ENCODE measurements around the gene DEF6. TPM values are rescaled to one million over a fixed set of nuclear protein-coding genes. Genes with fewer than 3 reads are reported as not detected.
"Not testable (repeated sequence)": the region's sequence is repeated elsewhere in the genome, so short reads cannot be mapped to it uniquely, and the experiment has no call there.

The DEF6 gene
- total RNA-seq, 2 donors from 2014 or later = 107 to 156 TPM

- no peak for ATAC-seq
- no peak for DNase-seq (ENCODE audit: low spot score in 2 of 2)
- Mint-ChIP-seq H3K9me3 (no peaks in the 10 kb centered on the region), H3K36me3 (peaks cover 14 to 27% of the 10 kb centered on the region in 2 donors), H3K27ac (peak overlapping the region; percentile 85)
Measured at GRCh38 chr6:35298625-35299140, 1.1 kb downstream of the DEF6 start.

- Mint-ChIP-seq H3K9me3 (no peaks in the 10 kb centered on the region), H3K27ac (peak overlapping the region; percentile 85), H3K36me3 (peaks cover 23 to 35% of the 10 kb centered on the region in 2 donors)
- DNase-seq (ENCODE audit: low spot score in 2 of 2) (no peak), ATAC-seq (no peak)
Measured at GRCh38 chr6:35299674-35300073, 2.1 kb downstream of the DEF6 start.

GRCh38 chr6:35300848-35301247, 3.2 kb downstream of the DEF6 start:
- peaks cover 23 to 35% of the 10 kb centered on the region in 2 donors for H3K36me3 Mint-ChIP-seq
- DNase-seq (ENCODE audit: low spot score in 2 of 2) = no peak
- ATAC-seq = no peak
- H3K27ac Mint-ChIP-seq = peak overlapping the region; percentile 85 to 94
- H3K9me3 Mint-ChIP-seq = no peaks in the 10 kb centered on the region

DNA sequence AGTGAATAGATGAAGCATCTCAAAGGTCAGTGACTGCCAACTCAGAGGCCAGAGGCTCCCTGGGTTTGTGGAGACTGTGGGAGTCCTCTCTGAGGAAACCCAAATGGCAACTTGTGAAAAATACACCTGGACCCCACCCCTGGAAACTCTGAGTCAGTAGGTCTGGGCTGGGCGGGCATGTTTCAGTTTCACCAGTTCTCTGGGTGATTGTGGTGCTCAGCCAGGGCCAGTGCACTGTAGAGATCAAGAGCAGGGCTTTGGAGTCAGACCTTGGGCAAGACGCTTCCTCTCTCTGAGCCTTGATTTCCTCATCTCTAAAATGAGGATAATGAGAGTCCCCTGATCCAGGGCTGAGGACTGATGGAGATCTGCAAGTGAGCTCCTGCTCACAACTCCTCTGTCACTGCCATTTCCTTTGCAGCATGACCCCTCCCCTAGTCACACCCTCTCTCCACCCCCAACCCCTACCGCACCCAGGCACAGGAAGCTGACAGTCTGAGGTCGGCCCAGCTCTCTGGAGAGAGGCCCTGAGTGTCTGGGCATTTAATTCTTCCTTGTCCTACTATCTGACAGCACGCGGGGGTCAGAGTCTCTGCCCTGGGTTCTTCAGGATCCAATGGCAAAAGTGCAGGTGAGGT, 5.1 kb downstream of the DEF6 start:
- ATAC-seq (peak; percentile 81 to 85), DNase-seq (ENCODE audit: low spot score in 2 of 2) (peak; percentile 85 to 94)
- Mint-ChIP-seq H3K27ac (peak overlapping the region; percentile 85 to 97), H3K9me3 (no peaks in the 10 kb centered on the region), H3K36me3 (peaks cover 36 to 41% of the 10 kb centered on the region in 2 donors)

DNA sequence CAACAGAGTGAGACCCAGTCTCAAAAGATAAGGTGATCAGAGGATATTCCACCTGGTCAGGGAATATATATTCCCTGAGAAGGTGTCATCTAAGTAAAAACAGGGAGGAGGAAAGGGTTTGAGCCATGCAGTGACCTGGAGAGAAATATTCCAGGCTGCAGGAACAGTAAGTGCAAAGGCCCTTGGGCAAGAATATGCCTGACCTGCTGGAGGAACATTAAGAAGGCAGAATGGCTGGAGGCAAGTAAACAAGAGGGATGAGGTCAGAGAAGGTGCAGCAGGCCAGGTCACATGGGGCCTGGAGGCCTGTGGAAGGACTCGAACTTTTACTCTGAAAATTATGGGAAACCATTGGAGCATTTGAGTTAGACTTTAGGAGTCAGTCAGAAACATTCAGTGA, 6.7 kb downstream of the DEF6 start:
- no peak for DNase-seq (ENCODE audit: low spot score in 2 of 2)
- Mint-ChIP-seq H3K9me3 (no peaks in the 10 kb centered on the region), H3K27ac (peak overlapping the region; percentile 85 to 97), H3K36me3 (peaks cover 30 to 32% of the 10 kb centered on the region in 2 donors)
- no peak for ATAC-seq

GRCh38 chr6:35305117-35305516, 7.5 kb downstream of the DEF6 start:
- Mint-ChIP-seq H3K9me3 (no peaks in the 10 kb centered on the region), H3K36me3 (peaks cover 26 to 37% of the 10 kb centered on the region in 2 donors), H3K27ac (no peak overlapping the region)
- ATAC-seq (no peak), DNase-seq (ENCODE audit: low spot score in 2 of 2) (no peak)

DNA sequence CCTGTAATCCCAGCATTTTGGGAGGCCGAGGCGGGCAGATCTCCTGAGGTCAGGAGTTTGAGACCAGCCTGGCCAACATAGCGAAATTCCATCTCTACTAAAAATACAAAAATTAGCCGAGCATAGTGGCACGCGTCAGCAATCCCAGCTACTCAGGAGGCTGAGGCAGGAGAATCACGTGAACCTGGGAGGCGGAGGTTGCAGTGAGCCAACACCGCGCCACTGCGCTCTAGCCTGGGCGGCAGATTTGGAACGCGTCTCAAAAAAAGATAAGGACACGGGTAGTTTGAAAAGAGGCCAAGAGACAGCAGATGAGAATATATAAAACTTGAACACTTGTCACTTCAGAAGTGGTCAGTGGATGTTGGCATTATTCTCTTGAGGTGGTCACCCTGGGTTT, 9.5 kb downstream of the DEF6 start:
- peak overlapping the region in 1 of 2 donors; percentile 42 for H3K27ac Mint-ChIP-seq
- H3K9me3 Mint-ChIP-seq; ATAC-seq; DNase-seq (ENCODE audit: low spot score in 2 of 2): not testable (repeated sequence)
- peaks cover 25 to 46% of the 10 kb centered on the region in 2 donors for H3K36me3 Mint-ChIP-seq

DNA sequence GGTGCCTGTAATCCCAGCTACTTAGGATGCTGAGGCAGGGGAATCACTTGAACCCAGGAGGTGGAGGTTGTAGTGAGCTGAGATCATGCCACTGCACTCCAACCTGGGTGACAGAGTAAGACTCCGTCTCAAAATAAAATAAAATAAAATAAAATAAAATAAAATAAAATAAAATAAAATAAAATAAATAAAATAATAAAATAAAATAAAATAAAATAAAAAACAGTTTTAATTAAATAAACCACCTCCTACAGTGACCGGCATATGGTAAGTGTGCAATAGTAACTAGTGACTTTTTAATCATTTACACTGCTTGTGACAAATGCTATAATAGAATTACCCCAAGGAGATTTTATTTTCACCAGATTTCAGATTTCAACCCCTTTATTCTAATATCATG, 10.9 kb downstream of the DEF6 start:
- Mint-ChIP-seq H3K36me3 (peaks cover 27 to 50% of the 10 kb centered on the region in 2 donors), H3K27ac (peak overlapping the region in 1 of 2 donors; percentile 88)
- not testable (repeated sequence) for H3K9me3 Mint-ChIP-seq; ATAC-seq; DNase-seq (ENCODE audit: low spot score in 2 of 2)

DNA sequence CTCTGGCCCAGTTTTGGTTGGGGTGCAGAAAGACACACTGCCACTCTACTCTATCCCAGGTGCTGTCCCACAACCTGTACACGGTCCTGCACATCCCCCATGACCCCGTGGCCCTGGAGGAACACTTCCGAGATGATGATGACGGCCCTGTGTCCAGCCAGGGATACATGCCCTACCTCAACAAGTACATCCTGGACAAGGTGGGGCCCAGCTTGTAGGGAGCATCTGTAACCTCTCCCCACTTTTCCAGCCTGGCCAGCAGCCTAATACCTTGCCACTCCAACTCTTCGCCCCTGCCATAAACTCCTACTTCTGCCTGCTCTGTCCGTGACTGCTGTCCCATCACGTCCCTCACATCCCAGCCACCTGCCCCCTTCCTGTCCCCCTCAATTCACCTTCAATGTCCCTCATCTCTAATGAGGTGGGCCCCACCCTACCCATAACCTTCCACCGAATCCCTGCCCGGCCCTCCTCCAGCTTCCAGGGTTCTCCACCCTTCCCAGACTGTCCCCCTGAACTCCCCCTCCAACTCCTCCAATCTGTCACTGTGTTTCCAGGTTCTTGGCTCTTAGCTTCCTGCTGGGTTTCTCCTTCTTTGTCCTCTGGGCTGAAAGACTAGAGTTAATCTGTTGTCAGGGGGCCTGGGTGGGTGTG, 12.1 kb downstream of the DEF6 start:
- H3K9me3 Mint-ChIP-seq = no peaks in the 10 kb centered on the region
- peak overlapping the region; percentile 88 to 96 for H3K27ac Mint-ChIP-seq
- no peak for ATAC-seq
- H3K36me3 Mint-ChIP-seq = peaks cover 18 to 53% of the 10 kb centered on the region in 2 donors
- DNase-seq (ENCODE audit: low spot score in 2 of 2) = peak in 1 of 2 donors; percentile 44

GRCh38 chr6:35310265-35310831, 12.7 kb downstream of the DEF6 start:
- DNase-seq (ENCODE audit: low spot score in 2 of 2) (peak in 1 of 2 donors; percentile 60), ATAC-seq (peak; percentile 59 to 90)
- no peaks in the 10 kb centered on the region for H3K9me3 Mint-ChIP-seq
- H3K36me3 Mint-ChIP-seq = peaks cover 18 to 58% of the 10 kb centered on the region in 2 donors
- H3K27ac Mint-ChIP-seq = peak overlapping the region; percentile 88 to 96

DNA sequence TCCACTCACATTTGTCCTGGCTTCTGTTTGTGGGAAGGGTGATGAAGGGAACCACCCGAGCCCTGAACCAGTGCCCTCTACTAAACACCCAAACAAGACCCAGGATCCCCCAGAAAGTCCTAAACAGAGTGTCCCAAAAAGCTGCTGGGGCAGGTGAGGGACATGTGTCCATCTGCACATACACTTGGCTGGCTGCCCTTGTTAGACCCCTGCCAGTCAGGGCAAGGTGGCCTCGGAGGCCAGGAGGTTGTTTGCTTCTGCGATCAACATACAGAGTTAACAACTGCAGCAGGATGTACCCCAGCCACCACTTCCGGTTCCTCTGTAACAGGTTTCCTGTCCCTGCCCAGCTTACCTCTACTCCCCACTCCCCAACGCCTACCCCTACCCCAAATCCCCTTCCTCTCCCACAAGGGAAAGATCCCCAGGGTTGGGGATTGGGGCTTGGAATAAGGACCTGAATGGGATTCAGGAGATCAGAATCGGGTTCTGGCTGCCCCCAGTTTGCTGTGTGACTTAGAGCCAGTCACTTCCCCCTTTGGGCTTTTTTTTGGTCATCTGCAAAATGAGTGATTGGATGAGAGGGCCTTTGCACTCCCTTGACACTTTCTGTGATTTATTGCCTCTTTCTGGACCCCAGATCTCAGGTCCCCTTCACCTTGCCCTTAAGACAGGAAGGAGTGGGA, 13.9 kb downstream of the DEF6 start:
- DNase-seq (ENCODE audit: low spot score in 2 of 2) = peak; percentile 34 to 60
- Mint-ChIP-seq H3K27ac (peak overlapping the region; percentile 88 to 96), H3K36me3 (peaks cover 17 to 63% of the 10 kb centered on the region in 2 donors), H3K9me3 (no peaks in the 10 kb centered on the region)
- peak; percentile 46 to 55 for ATAC-seq

- Mint-ChIP-seq H3K27ac (peak overlapping the region; percentile 88 to 96), H3K36me3 (peaks cover 15 to 63% of the 10 kb centered on the region in 2 donors), H3K9me3 (no peaks in the 10 kb centered on the region)
- ATAC-seq = no peak
- no peak for DNase-seq (ENCODE audit: low spot score in 2 of 2)
Measured at GRCh38 chr6:35312076-35312800, 14.6 kb downstream of the DEF6 start.

DNA sequence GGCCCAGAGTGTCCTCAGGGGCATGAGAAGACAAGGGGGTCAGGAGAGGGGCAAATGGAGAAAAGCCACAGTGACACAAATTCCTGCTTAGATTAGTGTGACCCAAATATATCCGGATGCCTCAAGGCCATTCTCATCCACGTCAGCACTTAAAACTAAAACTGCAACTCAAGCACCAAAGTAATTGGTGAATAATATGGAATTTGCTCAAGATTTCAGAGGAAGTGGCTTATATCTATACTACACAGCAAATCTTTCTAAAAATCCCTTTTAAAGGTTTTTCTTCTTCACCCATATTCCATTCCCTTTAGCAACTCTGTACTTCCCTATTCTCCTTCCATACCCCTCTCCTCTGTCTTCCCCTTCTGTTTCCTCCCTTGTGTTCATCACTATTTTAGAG, 15.2 kb downstream of the DEF6 start:
- DNase-seq (ENCODE audit: low spot score in 2 of 2) = no peak
- no peak for ATAC-seq
- no peaks in the 10 kb centered on the region for H3K9me3 Mint-ChIP-seq
- H3K27ac Mint-ChIP-seq = peak overlapping the region; percentile 58 to 88
- peaks cover 21 to 63% of the 10 kb centered on the region in 2 donors for H3K36me3 Mint-ChIP-seq

GRCh38 chr6:35317483-35318195, 20.0 kb downstream of the DEF6 start:
- ATAC-seq (no peak), DNase-seq (ENCODE audit: low spot score in 2 of 2) (no peak)
- no peaks in the 10 kb centered on the region for H3K9me3 Mint-ChIP-seq
- peak overlapping the region; percentile 7 to 26 for H3K27ac Mint-ChIP-seq
- H3K36me3 Mint-ChIP-seq = peaks cover 23 to 42% of the 10 kb centered on the region in 2 donors
